Gastrocnemius medialis (tissue), 4 donors: ENCODE data around the gene BEST1. TPM values are rescaled to one million over a fixed set of nuclear protein-coding genes. Genes with fewer than 3 reads are reported as not detected.

ENCODE experiments used
- ATAC-seq, 2 donors: fragments of 150-250 bp; one replicate each; pipeline ENCODE4 v1.9.1; 2016
- DNase-seq, 2 donors: peaks; one replicate each; pipeline ENCODE4 v3.0.0-alpha.2; 2019
- H3K27ac ChIP-seq, 4 donors: fragments of 200-600 bp; sonication (generic); 1 replicate in 1 of 4; 2 replicates in 3 of 4; pipeline ENCODE4 v1.5.1; 2016 to 2018; ENCODE audit warnings: mild to moderate bottlenecking in 2 of 4, moderate library complexity in 1 of 4
- H3K27me3 ChIP-seq, 3 donors: fragments of 200-600 bp; sonication (generic) in 2 of 3; 1 replicate in 1 of 3; 2 replicates in 2 of 3; pipeline versions ENCODE4 v1.5.1 to v1.6.0; 2016 to 2019; ENCODE audit warnings: mild to moderate bottlenecking in 1 of 3, moderate library complexity in 1 of 3
- H3K36me3 ChIP-seq, 2 donors: fragments of 200-600 bp; sonication (generic) in 1 of 2; one replicate each; pipeline ENCODE4 v1.5.1; 2017 to 2018
- H3K4me1 ChIP-seq, 2 donors: fragments of 200-600 bp; sonication (generic) in 1 of 2; one replicate each; pipeline ENCODE4 v1.5.1; 2016 to 2017; ENCODE audit warnings: mild to moderate bottlenecking in 2 of 2
- H3K4me3 ChIP-seq, 4 donors: fragments of 200-600 bp; sonication (generic) in 3 of 4; 1 replicate in 1 of 4; 2 replicates in 3 of 4; pipeline ENCODE4 v1.5.1; 2016 to 2019; ENCODE audit warnings: mild to moderate bottlenecking in 2 of 4
- H3K9me3 ChIP-seq, 3 donors: fragments of 200-600 bp; sonication (generic) in 2 of 3; 1 replicate in 1 of 3; 2 replicates in 2 of 3; pipeline ENCODE4 v1.5.1; 2016 to 2019
- POLR2A ChIP-seq, 2 donors: fragments of 450-650 bp; IDR thresholded peaks; one replicate each; pipeline ENCODE4 v1.6.1; 2017; ENCODE audit warnings: antibody characterized with exemption in 2 of 2, mild to moderate bottlenecking in 2 of 2, moderate library complexity in 2 of 2
- in situ Hi-C, 4 donors: fragments of 200-750 bp; cut with MboI; loops; one replicate each; pipeline versions ENCODE4 v1.15.0 to v1.8.0; 2017; ENCODE audit warnings: low sequenced_read_pairs in 4 of 4
- intact Hi-C: fragments of 100-400 bp; cut with DNase I; formaldehyde crosslinking; loops from one replicate; pipeline ENCODE4 v1.15.1; 2023; ENCODE audit warnings: low total_unique reads
- total RNA-seq, 4 donors: library from RNA; depleted of rRNA; stranded (reverse); fragments of >200 nt; gene quantifications; one replicate each; pipeline versions ENCODE4 v1.1.0 to v1.2.3, GENCODE V29; 2016
- TF ChIP-seq, protein P1 (sequence below), 5 experiments: fragments of 450-650 bp in 3 of 5; fragments of 200-600 bp in 2 of 5; sonication (generic) in 2 of 5; IDR thresholded peaks in 4 of 5; conservative IDR thresholded peaks in 1 of 5; 1 replicate in 4 of 5; 2 replicates in 1 of 5; pipeline ENCODE4 v1.5.1; 2016 to 2019; ENCODE audit warnings: antibody characterized with exemption in 5 of 5, mild to moderate bottlenecking in 3 of 5, moderate library complexity in 3 of 5

The BEST1 gene
- total RNA-seq, 4 donors from 2014 or later: 0.93 to 1.7 (median 0.94) TPM; not detected in 1

DNA sequence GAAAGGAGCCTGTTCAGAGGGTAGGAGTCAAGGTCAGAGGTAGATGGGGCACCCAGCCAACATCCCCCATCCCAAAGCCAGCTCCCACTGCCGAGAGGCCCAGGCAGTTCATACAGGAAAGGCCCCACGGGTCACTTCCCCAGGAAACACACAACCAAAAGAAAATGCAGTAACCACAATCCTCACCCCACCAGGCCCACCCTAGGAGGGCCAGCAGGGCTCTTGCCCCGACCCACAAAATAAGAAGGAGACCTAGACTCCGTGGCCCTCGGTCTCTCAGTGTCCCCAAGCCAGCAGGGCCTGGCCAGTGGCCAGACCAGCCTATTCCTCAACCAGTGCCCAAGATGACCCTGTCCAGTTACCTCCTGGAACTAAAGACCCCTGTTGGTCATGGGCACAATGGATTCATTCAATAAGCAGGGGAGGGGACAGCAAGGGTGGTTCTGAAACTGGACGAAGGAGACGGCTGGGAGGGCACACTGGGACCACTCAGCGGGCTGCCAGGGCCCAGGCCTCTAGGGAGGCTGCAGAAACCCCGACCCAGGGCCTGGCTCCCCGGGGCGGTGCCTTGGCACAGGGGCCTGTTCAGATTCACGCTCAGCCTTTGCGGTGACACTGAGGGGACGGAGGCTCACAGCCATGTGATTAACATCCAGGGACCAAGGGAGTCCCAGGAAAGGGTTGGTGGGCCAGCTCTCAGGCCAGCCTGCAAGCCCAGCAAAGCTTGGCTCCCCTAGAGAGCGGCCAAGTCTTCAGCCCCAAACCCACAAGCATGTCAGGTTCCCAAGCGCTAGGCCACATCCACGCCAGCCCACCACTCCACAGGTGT is 38.2 kb upstream of the BEST1 start:
- intact Hi-C loops (no loop called here), in situ Hi-C loops (no loop called here)
- Histone ChIP-seq H3K4me3 (no peak overlapping the region), H3K9me3 (no peaks in the 10 kb centered on the region), H3K4me1 (no peaks in the 10 kb centered on the region), H3K27me3 (no peaks in the 10 kb centered on the region), H3K36me3 (no peaks in the 10 kb centered on the region), H3K27ac (peak overlapping the region in 3 of 4 donors; percentile 3 to 42 (median 13))
- TF ChIP-seq, protein P1, sequence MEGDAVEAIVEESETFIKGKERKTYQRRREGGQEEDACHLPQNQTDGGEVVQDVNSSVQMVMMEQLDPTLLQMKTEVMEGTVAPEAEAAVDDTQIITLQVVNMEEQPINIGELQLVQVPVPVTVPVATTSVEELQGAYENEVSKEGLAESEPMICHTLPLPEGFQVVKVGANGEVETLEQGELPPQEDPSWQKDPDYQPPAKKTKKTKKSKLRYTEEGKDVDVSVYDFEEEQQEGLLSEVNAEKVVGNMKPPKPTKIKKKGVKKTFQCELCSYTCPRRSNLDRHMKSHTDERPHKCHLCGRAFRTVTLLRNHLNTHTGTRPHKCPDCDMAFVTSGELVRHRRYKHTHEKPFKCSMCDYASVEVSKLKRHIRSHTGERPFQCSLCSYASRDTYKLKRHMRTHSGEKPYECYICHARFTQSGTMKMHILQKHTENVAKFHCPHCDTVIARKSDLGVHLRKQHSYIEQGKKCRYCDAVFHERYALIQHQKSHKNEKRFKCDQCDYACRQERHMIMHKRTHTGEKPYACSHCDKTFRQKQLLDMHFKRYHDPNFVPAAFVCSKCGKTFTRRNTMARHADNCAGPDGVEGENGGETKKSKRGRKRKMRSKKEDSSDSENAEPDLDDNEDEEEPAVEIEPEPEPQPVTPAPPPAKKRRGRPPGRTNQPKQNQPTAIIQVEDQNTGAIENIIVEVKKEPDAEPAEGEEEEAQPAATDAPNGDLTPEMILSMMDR (IDR thresholded peaks at IDR 0.05 in 4 of 5, conservative IDR thresholded peaks at IDR 0.05 in 1 of 5): no peak
- no peak for TF ChIP-seq POLR2A (IDR thresholded peaks at IDR 0.05)
- DNase-seq (peak; percentile 1 to 13), ATAC-seq (no peak)

DNA sequence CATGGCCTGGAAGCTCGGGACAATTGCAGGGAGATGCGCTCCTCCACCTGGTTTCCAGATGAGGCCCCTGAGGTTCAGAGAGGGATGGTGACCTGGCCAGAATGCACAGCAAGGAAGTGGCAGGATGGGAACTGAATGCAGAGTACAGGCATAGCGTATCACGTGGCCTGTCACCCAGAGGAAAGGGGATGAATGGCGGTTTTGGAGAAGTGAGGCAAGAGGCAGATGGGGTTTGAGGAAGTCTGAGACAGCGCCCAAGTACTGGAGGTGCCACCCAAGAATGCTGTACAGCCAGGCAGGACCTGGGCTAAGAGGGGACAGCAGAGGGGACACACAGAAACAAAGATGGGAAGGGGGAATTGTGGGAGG is 37.6 kb upstream of the BEST1 start:
- Histone ChIP-seq H3K4me3 (no peak overlapping the region), H3K27ac (no peak overlapping the region), H3K27me3 (no peaks in the 10 kb centered on the region), H3K4me1 (no peaks in the 10 kb centered on the region), H3K36me3 (no peaks in the 10 kb centered on the region), H3K9me3 (no peaks in the 10 kb centered on the region)
- ATAC-seq (no peak), DNase-seq (peak; percentile 20 to 40)
- in situ Hi-C loops: no loop called here
- TF ChIP-seq, protein P1 (IDR thresholded peaks at IDR 0.05 in 4 of 5, conservative IDR thresholded peaks at IDR 0.05 in 1 of 5): no peak
- no peak for TF ChIP-seq POLR2A (IDR thresholded peaks at IDR 0.05)
- intact Hi-C loops: no loop called here

DNA sequence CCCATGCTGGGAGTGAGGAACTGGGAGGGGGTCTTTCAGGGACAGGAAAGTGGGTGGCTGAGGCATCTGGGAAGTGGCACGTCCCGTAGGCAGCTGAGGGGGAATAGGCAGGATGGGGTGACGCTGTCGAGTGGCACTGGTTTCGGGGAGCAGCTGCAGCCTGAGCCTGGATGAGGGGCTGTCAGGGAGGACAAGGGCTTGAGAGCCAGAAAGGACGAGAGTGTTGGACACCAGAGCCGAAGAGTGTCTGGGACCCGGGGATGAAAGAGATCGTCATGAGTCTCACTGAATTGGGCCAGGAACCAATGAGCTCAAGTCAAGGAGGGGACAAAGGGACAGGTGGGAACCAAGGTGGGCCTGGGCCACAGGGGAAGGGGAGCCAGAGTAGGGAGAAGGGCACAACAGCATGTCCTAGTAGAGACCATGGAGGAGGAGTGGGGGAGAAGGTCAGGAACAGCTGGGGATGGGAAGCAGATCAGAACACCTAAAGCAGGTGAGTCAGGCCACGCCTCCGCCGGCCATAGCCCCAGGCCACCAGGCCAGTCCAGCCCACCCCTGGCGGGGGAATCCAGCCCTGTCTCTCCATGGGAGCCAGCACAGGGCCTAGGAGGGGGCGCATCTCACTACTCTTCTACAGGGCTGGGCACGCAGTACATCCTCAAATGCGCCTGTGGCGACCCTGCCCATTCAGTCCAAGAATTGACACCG is 37.0 kb upstream of the BEST1 start:
- in situ Hi-C loops: no loop called here
- ATAC-seq: no peak
- H3K4me3 ChIP-seq: no peak overlapping the region

DNA sequence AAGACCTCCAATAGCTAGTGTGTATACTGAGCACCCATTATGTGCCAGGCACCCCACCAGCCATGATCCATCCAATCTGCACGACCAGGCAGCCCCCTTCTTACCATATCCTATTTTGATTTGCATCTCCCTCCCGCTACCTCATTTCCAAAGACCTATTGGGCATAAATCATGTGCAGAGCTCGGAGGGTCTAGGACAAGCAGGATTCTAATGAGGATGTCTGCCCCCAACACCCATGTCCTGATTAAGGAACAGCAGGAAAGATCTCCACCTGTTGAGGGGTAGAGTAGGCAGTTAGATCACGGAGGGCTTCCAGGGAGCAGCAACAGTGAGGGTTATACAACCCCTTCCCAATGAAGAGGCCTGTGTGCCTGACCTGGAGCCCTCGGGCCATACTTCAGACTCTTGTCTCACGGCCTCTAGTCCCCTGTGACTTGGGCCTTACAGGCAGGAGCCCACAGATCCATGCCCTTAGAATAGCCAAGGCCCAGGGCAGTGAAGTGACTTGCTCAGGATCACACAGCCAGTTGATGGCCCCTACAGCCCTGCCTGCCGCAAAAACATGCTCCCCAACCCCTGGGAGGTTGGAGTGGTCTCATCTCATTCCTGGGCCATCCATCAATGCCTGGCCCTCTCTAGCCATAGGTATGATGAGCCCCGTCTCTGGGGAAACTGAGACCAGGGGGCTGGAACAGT is 36.3 kb upstream of the BEST1 start:
- no peak for TF ChIP-seq POLR2A (IDR thresholded peaks at IDR 0.05)
- TF ChIP-seq, protein P1 (IDR thresholded peaks at IDR 0.05 in 4 of 5, conservative IDR thresholded peaks at IDR 0.05 in 1 of 5): no peak
- H3K27ac ChIP-seq: no peak overlapping the region
- ATAC-seq (no peak), DNase-seq (peak in 1 of 2 donors; percentile 1)
- in situ Hi-C loops (no loop called here), intact Hi-C loops (no loop called here)
- no peaks in the 10 kb centered on the region for H3K9me3 ChIP-seq
- no peak overlapping the region for H3K4me3 ChIP-seq
- peaks cover 0 to 5% of the 10 kb centered on the region in 2 donors for H3K4me1 ChIP-seq
- peaks cover 9 to 13% (median 12%) of the 10 kb centered on the region in 3 donors for H3K27me3 ChIP-seq
- H3K36me3 ChIP-seq: no peaks in the 10 kb centered on the region

More for the DNA sequence above, 37.0 kb upstream of the BEST1 start:
- intact Hi-C loops: no loop called here
- peak; percentile 1 to 8 for DNase-seq
- peak overlapping the region in 1 of 4 donors; percentile 18 for H3K27ac ChIP-seq
- H3K4me1 ChIP-seq: peaks cover 0 to 5% of the 10 kb centered on the region in 2 donors
- TF ChIP-seq, protein P1 (IDR thresholded peaks at IDR 0.05 in 4 of 5, conservative IDR thresholded peaks at IDR 0.05 in 1 of 5): no peak
- no peaks in the 10 kb centered on the region for H3K9me3 ChIP-seq
- peaks cover 2 to 6% (median 5%) of the 10 kb centered on the region in 3 donors for H3K27me3 ChIP-seq
- H3K36me3 ChIP-seq: no peaks in the 10 kb centered on the region
